Measurements from ENCODE around the gene HORMAD2.

The HORMAD2 gene
- 0 to 0.99 (median 0) reads per million in 17 experiments for total RNA-seq

GRCh38 chr22:30079952-30080533, at the start of gene HORMAD2:
TSS of gene HORMAD2 (plus strand) at chr22:30080464. CDS start at chr22:30093953, 13,489 bp downstream.
- DNase-seq: peak in 3 of 4 experiments; percentile 12 to 42 (median 19)

- no peak for DNase-seq
Measured at GRCh38 chr22:30031328-30031727, 48.9 kb upstream of the HORMAD2 start.

DNA sequence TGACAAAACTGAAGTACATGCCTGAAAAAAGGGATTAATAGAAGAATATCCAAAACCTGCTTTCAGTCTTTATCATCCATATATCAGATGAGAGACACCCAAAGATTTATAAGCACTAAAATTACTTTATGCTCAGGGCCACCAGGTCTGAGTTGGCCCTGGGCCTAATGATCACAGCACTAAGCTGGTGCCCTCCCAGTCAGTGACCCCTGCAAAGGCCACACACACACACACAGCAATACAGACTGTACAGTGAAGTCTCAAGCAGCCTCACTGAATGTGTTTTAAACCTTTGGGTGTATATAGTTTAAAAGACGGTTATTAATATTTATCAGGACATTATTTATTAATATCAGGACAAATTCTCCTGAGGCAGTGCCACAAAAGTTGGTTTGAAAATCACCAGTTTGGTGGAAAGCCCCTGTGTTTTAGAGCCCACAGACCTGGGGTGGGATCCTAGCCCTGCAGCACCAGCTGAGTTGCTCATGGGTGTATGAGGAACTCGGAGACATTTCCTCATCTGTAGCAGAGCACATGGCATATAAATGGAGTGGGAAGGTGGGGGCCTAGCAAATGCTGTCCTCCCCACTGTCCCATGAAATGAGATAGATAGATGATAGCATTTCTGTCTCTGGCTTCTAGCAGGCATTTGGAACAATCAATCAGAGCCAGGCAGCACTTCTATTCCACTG, 48.4 kb upstream of the HORMAD2 start:
- peak; percentile 56 to 75 (median 72) for DNase-seq

- peak; percentile 75 to 90 (median 86) for DNase-seq
Measured at GRCh38 chr22:30033137-30033536, 47.1 kb upstream of the HORMAD2 start.

DNA sequence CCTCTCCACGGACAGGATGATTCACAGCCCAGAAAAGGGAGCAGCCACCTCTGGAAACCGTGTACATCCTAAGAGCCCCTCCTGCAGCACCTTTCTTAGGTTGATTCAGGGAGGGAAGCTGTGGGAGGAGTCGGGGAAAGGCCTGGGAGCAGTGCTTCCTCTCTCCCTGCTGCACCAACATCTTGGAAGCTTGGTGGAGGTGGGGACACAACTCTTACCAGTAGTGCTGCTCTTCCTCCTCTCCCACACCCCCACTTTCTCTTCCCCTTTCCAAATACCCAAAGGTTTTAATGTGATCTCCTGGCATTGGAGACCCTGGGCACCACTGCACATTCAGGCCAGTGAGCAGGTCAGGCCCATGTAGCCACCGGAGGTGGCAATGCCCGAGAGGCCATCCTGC, 46.4 kb upstream of the HORMAD2 start:
- peak; percentile 24 to 68 (median 57) for DNase-seq

GRCh38 chr22:30036656-30037055, 43.6 kb upstream of the HORMAD2 start:
- DNase-seq: peak in 1 of 4 experiments; percentile 22

- peak in 1 of 4 experiments; percentile 30 for DNase-seq
Measured at GRCh38 chr22:30038219-30038618, 42.0 kb upstream of the HORMAD2 start.

DNA sequence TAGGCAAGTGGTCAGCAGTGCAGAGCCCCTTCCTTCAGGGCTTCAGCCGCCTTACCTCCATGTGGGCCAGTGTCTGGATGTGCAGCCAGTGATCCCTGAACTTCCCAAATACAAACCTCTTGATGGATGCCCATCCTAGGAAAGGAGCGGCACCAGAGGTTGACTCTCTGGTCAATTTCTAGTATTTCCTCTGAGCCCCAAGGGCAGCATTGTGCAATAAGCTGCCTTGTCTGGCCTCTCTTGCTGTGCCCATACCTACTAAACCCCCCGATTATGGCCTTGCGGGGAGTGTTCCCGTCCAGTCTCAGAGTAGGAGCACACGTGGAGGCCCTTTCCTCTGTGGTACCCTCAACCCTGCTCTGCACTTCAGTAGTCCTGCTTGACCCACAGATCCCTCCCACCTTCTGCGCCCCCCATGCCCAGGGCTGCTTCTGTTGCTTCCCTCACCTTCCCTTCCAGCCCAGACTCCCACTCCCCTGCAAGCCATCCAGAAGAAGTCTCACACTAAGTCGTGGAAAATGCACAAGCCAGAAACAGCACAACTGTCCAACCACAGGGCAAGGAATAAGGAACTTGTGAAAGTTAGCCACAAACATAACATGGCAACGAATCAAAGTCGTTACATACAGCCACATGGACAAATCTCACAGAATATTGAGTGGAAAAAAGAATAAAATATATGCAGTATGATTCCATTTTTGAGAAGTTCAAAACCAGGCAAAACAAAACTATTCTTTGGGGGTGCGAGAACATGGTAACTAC, 39.6 kb upstream of the HORMAD2 start:
- peak in 3 of 4 experiments; percentile 23 to 30 (median 27) for DNase-seq

DNA sequence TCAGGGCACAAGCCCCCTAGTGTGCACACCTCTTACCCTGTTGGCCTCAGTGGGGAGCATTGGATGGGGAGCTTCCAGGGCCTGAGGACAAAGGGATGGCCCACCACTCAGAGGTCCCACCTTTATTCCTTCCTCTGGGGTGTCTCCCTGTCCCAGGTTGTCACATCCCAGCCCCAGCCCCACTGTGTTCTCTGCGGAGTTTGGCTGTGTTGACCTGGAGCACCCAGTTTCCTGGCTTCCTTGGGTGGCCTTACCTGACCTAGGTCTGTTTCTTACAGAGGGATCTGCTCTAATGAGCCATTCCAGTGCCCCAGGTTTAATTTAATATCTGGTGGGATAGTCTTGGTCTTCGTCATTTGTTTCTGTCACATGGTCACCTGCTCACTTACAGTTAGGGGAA, 38.8 kb upstream of the HORMAD2 start:
- no peak for DNase-seq

GRCh38 chr22:30041881-30042280, 38.4 kb upstream of the HORMAD2 start:
- no peak for DNase-seq

- no peak for DNase-seq
Measured at GRCh38 chr22:30043161-30043560, 37.1 kb upstream of the HORMAD2 start.

GRCh38 chr22:30044369-30044768, 35.9 kb upstream of the HORMAD2 start:
- DNase-seq: peak; percentile 29 to 68 (median 47)

DNA sequence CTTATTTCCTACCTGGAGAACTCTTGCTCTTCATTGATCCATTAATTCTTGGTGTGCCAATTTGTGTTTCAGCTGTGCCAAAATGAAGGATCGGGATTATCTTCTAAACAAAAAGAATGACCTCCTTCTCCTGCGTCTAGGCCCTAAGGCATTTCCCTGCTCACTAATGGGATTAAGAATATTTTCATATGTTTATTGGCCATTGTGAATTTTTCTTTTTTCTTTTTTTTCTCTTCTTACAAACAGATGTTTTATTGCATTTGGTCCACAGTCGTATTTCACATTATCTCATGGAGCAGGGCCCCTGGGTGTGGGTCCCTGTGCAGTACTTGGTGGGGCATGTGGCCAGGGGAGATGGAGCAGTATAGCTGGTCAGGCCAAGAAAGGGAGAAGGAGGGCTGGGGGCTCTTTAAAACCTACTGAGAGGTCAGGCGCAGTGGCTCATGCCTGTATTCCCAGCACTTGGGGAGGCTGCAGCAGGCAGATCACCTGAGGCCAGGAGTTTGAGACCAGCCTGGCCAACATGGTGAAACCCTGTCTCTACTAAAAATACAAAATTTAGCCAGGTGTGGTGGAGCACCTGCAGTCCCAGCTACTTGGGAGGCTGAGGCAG, 35.3 kb upstream of the HORMAD2 start:
- no peak for DNase-seq

GRCh38 chr22:30045494-30045887, 34.8 kb upstream of the HORMAD2 start:
- DNase-seq: no peak

DNA sequence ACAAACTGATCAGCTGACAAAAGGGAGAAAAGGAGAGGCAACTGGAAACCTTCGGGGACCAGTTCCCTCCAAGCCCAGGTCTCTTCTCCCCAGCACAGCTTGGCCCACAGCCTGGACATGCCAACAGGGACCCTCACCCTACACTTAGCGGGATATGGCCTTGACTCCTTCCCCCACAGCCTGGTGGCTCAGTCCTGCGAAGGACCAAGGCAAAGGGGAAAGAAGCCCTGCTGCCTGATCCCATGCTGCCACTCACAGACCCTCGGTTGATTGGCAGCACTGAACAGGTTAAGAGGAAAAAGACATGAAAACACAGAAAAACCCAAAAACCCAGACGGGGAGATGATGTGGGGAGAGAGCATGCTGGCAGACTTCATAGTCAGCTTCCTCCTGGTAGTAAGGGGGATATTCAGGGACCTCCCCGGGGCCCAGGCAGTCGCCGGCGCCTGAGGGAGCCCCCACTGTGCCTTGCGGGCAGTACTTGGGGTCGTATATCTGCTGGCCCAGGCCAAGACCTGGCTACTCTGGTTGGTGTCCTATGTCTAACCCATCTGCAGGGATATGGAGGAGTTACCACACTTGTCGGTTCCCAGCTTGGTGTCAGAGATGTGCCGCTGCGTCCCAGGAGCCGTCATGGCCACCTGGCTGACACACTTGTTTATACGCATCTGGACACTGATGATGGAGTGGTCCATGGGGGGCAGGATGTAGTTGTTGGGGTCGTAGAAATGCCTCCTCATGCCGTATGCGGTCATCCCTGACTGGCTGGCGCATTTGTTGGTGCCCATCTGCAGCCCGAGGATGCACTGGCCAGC, 34.2 kb upstream of the HORMAD2 start:
- no peak for DNase-seq

DNA sequence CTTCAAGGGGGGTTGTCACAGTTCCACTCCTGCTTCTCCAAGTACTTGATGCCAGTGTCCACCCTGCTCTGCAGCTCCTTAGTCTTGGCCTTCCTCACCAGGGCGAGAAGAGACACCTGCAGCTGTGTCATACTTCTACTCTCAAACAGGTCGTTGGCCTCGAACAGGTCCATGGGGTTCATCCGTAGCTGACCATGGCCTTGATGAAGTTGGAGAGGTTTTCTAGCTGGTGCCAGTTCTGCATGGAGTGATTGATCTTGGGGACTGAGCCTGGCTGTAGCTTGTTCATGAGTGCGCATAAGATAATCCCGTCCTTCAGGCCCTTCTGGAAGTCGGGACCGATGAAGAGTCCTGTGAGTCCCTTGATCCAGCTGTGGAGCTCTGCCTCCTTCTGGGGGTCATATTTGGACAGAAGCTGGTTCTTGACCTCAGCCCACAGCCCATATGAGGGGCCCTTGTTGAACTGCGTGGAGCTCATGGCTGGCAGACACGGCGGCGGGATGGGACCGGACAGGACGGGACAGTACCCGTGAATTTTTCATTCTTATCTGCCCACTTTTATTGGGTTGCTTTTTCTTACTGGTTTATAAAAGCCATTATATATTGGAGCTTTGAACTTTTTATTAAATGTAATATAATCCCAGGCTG, 33.4 kb upstream of the HORMAD2 start:
- DNase-seq: no peak

- peak in 3 of 4 experiments; percentile 55 to 64 (median 59) for DNase-seq
Measured at GRCh38 chr22:30047364-30047738, 32.9 kb upstream of the HORMAD2 start.

- no peak for DNase-seq
Measured at GRCh38 chr22:30048681-30049080, 31.6 kb upstream of the HORMAD2 start.

- no peak for DNase-seq
Measured at GRCh38 chr22:30054067-30054763, 26.0 kb upstream of the HORMAD2 start.

GRCh38 chr22:30054764-30055069, 25.5 kb upstream of the HORMAD2 start:
- no peak for DNase-seq

DNA sequence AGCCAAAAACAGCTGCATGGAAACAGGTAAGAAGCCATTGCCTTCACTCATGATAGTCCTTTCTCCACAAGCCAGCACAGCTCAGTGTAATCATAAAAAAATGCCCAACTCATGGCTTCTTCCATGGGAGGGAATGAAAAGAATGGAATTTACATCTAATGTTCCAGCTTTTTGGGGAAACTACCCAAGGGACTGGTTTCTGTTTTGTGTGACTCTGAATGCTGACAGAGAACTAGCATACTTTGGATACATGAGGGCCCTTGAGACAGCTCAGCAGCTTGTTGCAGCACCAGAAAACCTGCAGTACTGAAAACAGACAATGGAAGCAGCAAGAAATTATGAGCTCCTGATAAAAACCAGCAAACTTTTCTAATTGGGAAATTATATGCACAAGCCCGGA, 24.2 kb upstream of the HORMAD2 start:
- DNase-seq: no peak

Data from suppressor macrophage (primary cell).